B cell (primary cell): ENCODE results near the gene EIF3L.

Experiments
- EZH2 ChIP-seq: IDR thresholded peaks from 2 replicates; pipeline ENCODE4 v1.6.1; 2012; ENCODE audit warnings: borderline replicate concordance, low read depth, mild to moderate bottlenecking, moderate library complexity, low read length; ENCODE audit not compliant: insufficient read depth, poor library complexity, severe bottlenecking
- TF ChIP-seq, protein P1 (sequence below): fragments of 200-600 bp; IDR thresholded peaks from one replicate; pipeline ENCODE4 v1.8.0; 2022; ENCODE audit warnings: antibody characterized with exemption, mild to moderate bottlenecking

DNA sequence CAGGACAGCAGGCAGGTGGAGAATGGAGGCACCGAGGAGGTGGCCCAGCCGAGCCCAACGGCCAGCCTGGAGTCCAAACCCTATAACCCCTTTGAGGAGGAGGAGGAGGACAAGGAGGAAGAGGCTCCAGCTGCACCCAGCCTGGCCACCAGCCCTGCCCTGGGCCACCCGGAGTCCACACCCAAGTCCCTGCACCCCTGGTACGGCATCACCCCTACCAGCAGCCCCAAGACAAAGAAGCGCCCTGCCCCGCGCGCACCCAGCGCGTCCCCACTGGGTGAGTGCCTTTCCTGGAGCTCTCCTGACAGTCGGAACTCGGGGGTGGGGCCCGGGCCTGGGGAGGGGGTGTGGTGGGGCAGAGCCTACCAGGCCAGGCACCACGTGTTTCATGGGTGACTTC, 76.5 kb downstream of the EIF3L start:
- TF ChIP-seq, protein P1, sequence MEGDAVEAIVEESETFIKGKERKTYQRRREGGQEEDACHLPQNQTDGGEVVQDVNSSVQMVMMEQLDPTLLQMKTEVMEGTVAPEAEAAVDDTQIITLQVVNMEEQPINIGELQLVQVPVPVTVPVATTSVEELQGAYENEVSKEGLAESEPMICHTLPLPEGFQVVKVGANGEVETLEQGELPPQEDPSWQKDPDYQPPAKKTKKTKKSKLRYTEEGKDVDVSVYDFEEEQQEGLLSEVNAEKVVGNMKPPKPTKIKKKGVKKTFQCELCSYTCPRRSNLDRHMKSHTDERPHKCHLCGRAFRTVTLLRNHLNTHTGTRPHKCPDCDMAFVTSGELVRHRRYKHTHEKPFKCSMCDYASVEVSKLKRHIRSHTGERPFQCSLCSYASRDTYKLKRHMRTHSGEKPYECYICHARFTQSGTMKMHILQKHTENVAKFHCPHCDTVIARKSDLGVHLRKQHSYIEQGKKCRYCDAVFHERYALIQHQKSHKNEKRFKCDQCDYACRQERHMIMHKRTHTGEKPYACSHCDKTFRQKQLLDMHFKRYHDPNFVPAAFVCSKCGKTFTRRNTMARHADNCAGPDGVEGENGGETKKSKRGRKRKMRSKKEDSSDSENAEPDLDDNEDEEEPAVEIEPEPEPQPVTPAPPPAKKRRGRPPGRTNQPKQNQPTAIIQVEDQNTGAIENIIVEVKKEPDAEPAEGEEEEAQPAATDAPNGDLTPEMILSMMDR: no peak
- TF ChIP-seq EZH2: no peak
